ENCODE results near the gene PLXDC2.

PLXDC2 gene

GRCh38 chr10:20108021-20108420, 291.8 kb downstream of the PLXDC2 start:
- Mint-ChIP-seq H3K36me3 (ENCODE audit: low read depth) (peaks cover 10% of the 10 kb centered on the region), H3K27ac (no peak overlapping the region), H3K9me3 (no peaks in the 10 kb centered on the region), H3K4me3 (no peak overlapping the region), H3K27me3 (ENCODE audit: low read depth) (no peaks in the 10 kb centered on the region), H3K4me1 (no peaks in the 10 kb centered on the region)
- no peak for TF ChIP-seq CTCF (IDR thresholded peaks at IDR 0.05; ENCODE audit: unreplicated experiment in 3 of 3)

GRCh38 chr10:20109613-20110012, 293.4 kb downstream of the PLXDC2 start:
- no peak for TF ChIP-seq CTCF (IDR thresholded peaks at IDR 0.05; ENCODE audit: unreplicated experiment in 3 of 3)
- Mint-ChIP-seq H3K27ac (no peak overlapping the region), H3K27me3 (ENCODE audit: low read depth) (no peaks in the 10 kb centered on the region), H3K4me3 (no peak overlapping the region), H3K9me3 (no peaks in the 10 kb centered on the region), H3K36me3 (ENCODE audit: low read depth) (peaks cover 22% of the 10 kb centered on the region), H3K4me1 (no peaks in the 10 kb centered on the region)

GRCh38 chr10:20110125-20111100, 294.2 kb downstream of the PLXDC2 start:
- Mint-ChIP-seq H3K4me1 (no peaks in the 10 kb centered on the region), H3K4me3 (no peak overlapping the region), H3K27me3 (ENCODE audit: low read depth) (no peaks in the 10 kb centered on the region), H3K36me3 (ENCODE audit: low read depth) (peaks cover 27% of the 10 kb centered on the region), H3K9me3 (no peaks in the 10 kb centered on the region), H3K27ac (no peak overlapping the region)
- TF ChIP-seq CTCF (IDR thresholded peaks at IDR 0.05; ENCODE audit: unreplicated experiment in 3 of 3) = no peak

GRCh38 chr10:20114179-20114578, 297.9 kb downstream of the PLXDC2 start:
- Mint-ChIP-seq H3K27me3 (ENCODE audit: low read depth) (no peaks in the 10 kb centered on the region), H3K27ac (no peak overlapping the region), H3K36me3 (ENCODE audit: low read depth) (peaks cover 28% of the 10 kb centered on the region), H3K4me1 (no peaks in the 10 kb centered on the region), H3K9me3 (peaks cover 2% of the 10 kb centered on the region), H3K4me3 (no peak overlapping the region)
- no peak for TF ChIP-seq CTCF (IDR thresholded peaks at IDR 0.05; ENCODE audit: unreplicated experiment in 3 of 3)

GRCh38 chr10:20115894-20116293, 299.7 kb downstream of the PLXDC2 start:
- no peak overlapping the region for H3K27ac Mint-ChIP-seq
- no peaks in the 10 kb centered on the region for H3K27me3 Mint-ChIP-seq (ENCODE audit: low read depth)
- no peak for TF ChIP-seq CTCF (IDR thresholded peaks at IDR 0.05; ENCODE audit: unreplicated experiment in 3 of 3)
- H3K9me3 Mint-ChIP-seq = peaks cover 2% of the 10 kb centered on the region
- H3K4me1 Mint-ChIP-seq = no peaks in the 10 kb centered on the region
- H3K36me3 Mint-ChIP-seq (ENCODE audit: low read depth) = peaks cover 28% of the 10 kb centered on the region
- no peak overlapping the region for H3K4me3 Mint-ChIP-seq

GRCh38 chr10:20117471-20117870, 301.2 kb downstream of the PLXDC2 start:
- no peak for TF ChIP-seq CTCF (IDR thresholded peaks at IDR 0.05; ENCODE audit: unreplicated experiment in 3 of 3)
- H3K4me1 Mint-ChIP-seq = no peaks in the 10 kb centered on the region
- H3K27ac Mint-ChIP-seq = no peak overlapping the region
- H3K27me3 Mint-ChIP-seq (ENCODE audit: low read depth) = no peaks in the 10 kb centered on the region
- H3K36me3 Mint-ChIP-seq (ENCODE audit: low read depth) = peaks cover 21% of the 10 kb centered on the region
- H3K4me3 Mint-ChIP-seq = no peak overlapping the region
- H3K9me3 Mint-ChIP-seq = peaks cover 2% of the 10 kb centered on the region
